HG03469 (cell line): ENCODE measurements around the gene GNAS-AS1.

Experiments
- ATAC-seq: cut with Tn5 transposase; IDR thresholded peaks from one replicate; pipeline ENCODE4 v1.9.1; 2021; ENCODE audit warnings: mild to moderate bottlenecking, moderate library complexity, moderate number of reproducible peaks; ENCODE audit not compliant: unreplicated experiment

The GNAS-AS1 gene

GRCh38 chr20:58787211-58788005 is 63.3 kb downstream of the GNAS-AS1 start:
- no peak for ATAC-seq

- ATAC-seq: no peak
Measured at GRCh38 chr20:58784321-58785074, 66.2 kb downstream of the GNAS-AS1 start.

- ATAC-seq: no peak
Measured at GRCh38 chr20:58783511-58784011, 67.1 kb downstream of the GNAS-AS1 start.

- no peak for ATAC-seq
Measured at GRCh38 chr20:58781138-58781537, 69.6 kb downstream of the GNAS-AS1 start.

GRCh38 chr20:58778760-58779159 is 71.9 kb downstream of the GNAS-AS1 start:
- no peak for ATAC-seq

GRCh38 chr20:58777657-58778056 is 73.0 kb downstream of the GNAS-AS1 start:
- no peak for ATAC-seq

- no peak for ATAC-seq
Measured at GRCh38 chr20:58776109-58776508, 74.6 kb downstream of the GNAS-AS1 start.

GRCh38 chr20:58775371-58775770 is 75.3 kb downstream of the GNAS-AS1 start:
- ATAC-seq: no peak

GRCh38 chr20:58774667-58775263 is 75.9 kb downstream of the GNAS-AS1 start:
- no peak for ATAC-seq

GRCh38 chr20:58774214-58774613 is 76.5 kb downstream of the GNAS-AS1 start:
- no peak for ATAC-seq

GRCh38 chr20:58772786-58773185 is 77.9 kb downstream of the GNAS-AS1 start:
- no peak for ATAC-seq
